Head of caudate nucleus (tissue), 42 donors: ENCODE measurements around the gene TWF2.
A peak's percentile ranks its signal among the peaks of the same experiment; 100 is the strongest.

Experiments
- DNase-seq, 42 donors: peaks; one replicate each; pipeline versions ENCODE4 v3.0.0 to v3.0.0-alpha.2; 2020 to 2021; ENCODE audit warnings: mixed read lengths in 7 of 42
- intact Hi-C: fragments of 100-400 bp; cut with DNase I; formaldehyde crosslinking; loops from one replicate; pipeline ENCODE4 v1.15.0; 2022

Gene TWF2

GRCh38 chr3:52196977-52197376 is 42.0 kb downstream of the TWF2 start:
- no peak for DNase-seq
- intact Hi-C loops, result loop anchor here (5.0 kb wide), 1 partner anchor 40 kb away; the partner anchor contains the start of gene TWF2

- intact Hi-C loops, result loop anchor here (5.0 kb wide), 1 partner anchor 41 kb away; the partner anchor contains the start of gene TWF2
- DNase-seq, result no peak
These were observed 43.1 kb downstream of the TWF2 start for GRCh38 chr3:52195823-52196331.

- DNase-seq, result no peak
- intact Hi-C loops, result loop anchor here (5.0 kb wide), 1 partner anchor 42 kb away; the partner anchor contains the start of gene TWF2
These were observed 43.7 kb downstream of the TWF2 start for GRCh38 chr3:52195291-52195597.

GRCh38 chr3:52194485-52195290 is 44.3 kb downstream of the TWF2 start:
- intact Hi-C loops, result loop anchor here (5.0 kb wide), 1 partner anchor 43 kb away; the partner anchor contains the start of gene TWF2
- DNase-seq, result no peak

GRCh38 chr3:52193065-52193464 is 45.9 kb downstream of the TWF2 start:
- intact Hi-C loops, result no loop called here

GRCh38 chr3:52191663-52192062 is 47.3 kb downstream of the TWF2 start:
- DNase-seq, result no peak

More at GRCh38 chr3:52193065-52193464, 45.9 kb downstream of the TWF2 start:
- peak; percentile 24 to 93 (median 79) for DNase-seq

GRCh38 chr3:52190294-52191074 is 48.5 kb downstream of the TWF2 start:
- intact Hi-C loops, result no loop called here
- peak in 41 of 42 donors; percentile 14 to 79 (median 51) for DNase-seq

More at GRCh38 chr3:52191663-52192062, 47.3 kb downstream of the TWF2 start:
- intact Hi-C loops, result no loop called here

GRCh38 chr3:52188556-52188955 is 50.4 kb downstream of the TWF2 start:
- intact Hi-C loops, result no loop called here
- DNase-seq, result no peak

- DNase-seq, result no peak
- intact Hi-C loops, result no loop called here
These were observed 52.2 kb downstream of the TWF2 start for GRCh38 chr3:52186729-52187128.

- no peak for DNase-seq
These were observed 53.1 kb downstream of the TWF2 start for GRCh38 chr3:52185837-52186236.

GRCh38 chr3:52185311-52185710 is 53.6 kb downstream of the TWF2 start:
- DNase-seq, result no peak
- intact Hi-C loops, result no loop called here

More at GRCh38 chr3:52185837-52186236, 53.1 kb downstream of the TWF2 start:
- intact Hi-C loops, result no loop called here

GRCh38 chr3:52184690-52185089 is 54.3 kb downstream of the TWF2 start:
- intact Hi-C loops, result no loop called here
- DNase-seq, result no peak

GRCh38 chr3:52183786-52184445 is 55.0 kb downstream of the TWF2 start:
- intact Hi-C loops, result no loop called here
- DNase-seq, result no peak

- intact Hi-C loops, result no loop called here
- DNase-seq, result no peak
These were observed 56.3 kb downstream of the TWF2 start for GRCh38 chr3:52182691-52183090.

- DNase-seq, result no peak
- intact Hi-C loops, result no loop called here
These were observed 56.8 kb downstream of the TWF2 start for GRCh38 chr3:52182196-52182595.

GRCh38 chr3:52181543-52181942 is 57.4 kb downstream of the TWF2 start:
- DNase-seq, result no peak
- intact Hi-C loops, result no loop called here
